Muscle of arm (tissue), 12 donors: ENCODE measurements around the gene FBN3. TPM values are rescaled to one million over a fixed set of nuclear protein-coding genes. Genes with fewer than 3 reads are reported as not detected.
"Not testable (repeated sequence)": the region's sequence is repeated elsewhere in the genome, so short reads cannot be mapped to it uniquely, and the experiment has no call there.

Experiments
- DNase-seq: peaks from one replicate; pipeline ENCODE4 v3.0.0-alpha.2; 2013
- polyA plus RNA-seq, 12 donors: library from polyadenylated mRNA; unstranded; fragments of 120-200 nt; gene quantifications; one replicate each; pipeline ENCODE4 v1.2.1, GENCODE V29; 2013; ENCODE audit not compliant: insufficient read length in 12 of 12

Gene FBN3
- polyA plus RNA-seq, 12 donors: 5.6 to 41.5 (median 11.5) TPM; not detected in 1

GRCh38 chr19:8117991-8118390 lies 31.4 kb downstream of the FBN3 start:
- no peak for DNase-seq

- DNase-seq: no peak
Observed at GRCh38 chr19:8116437-8117293, 32.7 kb downstream of the FBN3 start.

- no peak for DNase-seq
Observed at GRCh38 chr19:8115805-8116396, 33.5 kb downstream of the FBN3 start.

GRCh38 chr19:8113017-8113416 lies 36.4 kb downstream of the FBN3 start:
- DNase-seq: no peak

GRCh38 chr19:8111376-8111775 lies 38.0 kb downstream of the FBN3 start:
- DNase-seq: no peak

- no peak for DNase-seq
Observed at GRCh38 chr19:8110931-8111330, 38.5 kb downstream of the FBN3 start.

- DNase-seq: no peak
Observed at GRCh38 chr19:8109890-8110662, 39.3 kb downstream of the FBN3 start.

- no peak for DNase-seq
Observed at GRCh38 chr19:8109455-8109854, 39.9 kb downstream of the FBN3 start.

- no peak for DNase-seq
Observed at GRCh38 chr19:8108560-8109445, 40.6 kb downstream of the FBN3 start.

- DNase-seq: no peak
Observed at GRCh38 chr19:8107301-8107903, 42.0 kb downstream of the FBN3 start.

- DNase-seq: no peak
Observed at GRCh38 chr19:8105471-8105870, 43.9 kb downstream of the FBN3 start.

GRCh38 chr19:8101910-8102309 lies 47.5 kb downstream of the FBN3 start:
- DNase-seq: not testable (repeated sequence)

GRCh38 chr19:8101311-8101710 lies 48.1 kb downstream of the FBN3 start:
- DNase-seq: no peak

- no peak for DNase-seq
Observed at GRCh38 chr19:8097681-8098567, 51.5 kb downstream of the FBN3 start.

- no peak for DNase-seq
Observed at GRCh38 chr19:8097198-8097597, 52.2 kb downstream of the FBN3 start.

- DNase-seq: no peak
Observed at GRCh38 chr19:8096071-8096470, 53.3 kb downstream of the FBN3 start.

GRCh38 chr19:8095354-8095886 lies 54.0 kb downstream of the FBN3 start:
- no peak for DNase-seq

- no peak for DNase-seq
Observed at GRCh38 chr19:8094336-8094735, 55.1 kb downstream of the FBN3 start.

- DNase-seq: no peak
Observed at GRCh38 chr19:8093740-8094139, 55.7 kb downstream of the FBN3 start.

- DNase-seq: no peak
Observed at GRCh38 chr19:8090950-8091349, 58.4 kb downstream of the FBN3 start.
